Activated CD8-positive, alpha-beta memory T cell treated with anti-CD3 and anti-CD28 coated beads for 1 hour (primary cell): ENCODE measurements around the gene HOXB4.

Source experiments
- DNase-seq, 2 donors: peaks; one replicate each; pipeline ENCODE4 v3.0.0-alpha.2; 2020; ENCODE audit warnings: low read depth in 1 of 2; ENCODE audit errors: extremely low read depth in 1 of 2

Gene HOXB4

DNA sequence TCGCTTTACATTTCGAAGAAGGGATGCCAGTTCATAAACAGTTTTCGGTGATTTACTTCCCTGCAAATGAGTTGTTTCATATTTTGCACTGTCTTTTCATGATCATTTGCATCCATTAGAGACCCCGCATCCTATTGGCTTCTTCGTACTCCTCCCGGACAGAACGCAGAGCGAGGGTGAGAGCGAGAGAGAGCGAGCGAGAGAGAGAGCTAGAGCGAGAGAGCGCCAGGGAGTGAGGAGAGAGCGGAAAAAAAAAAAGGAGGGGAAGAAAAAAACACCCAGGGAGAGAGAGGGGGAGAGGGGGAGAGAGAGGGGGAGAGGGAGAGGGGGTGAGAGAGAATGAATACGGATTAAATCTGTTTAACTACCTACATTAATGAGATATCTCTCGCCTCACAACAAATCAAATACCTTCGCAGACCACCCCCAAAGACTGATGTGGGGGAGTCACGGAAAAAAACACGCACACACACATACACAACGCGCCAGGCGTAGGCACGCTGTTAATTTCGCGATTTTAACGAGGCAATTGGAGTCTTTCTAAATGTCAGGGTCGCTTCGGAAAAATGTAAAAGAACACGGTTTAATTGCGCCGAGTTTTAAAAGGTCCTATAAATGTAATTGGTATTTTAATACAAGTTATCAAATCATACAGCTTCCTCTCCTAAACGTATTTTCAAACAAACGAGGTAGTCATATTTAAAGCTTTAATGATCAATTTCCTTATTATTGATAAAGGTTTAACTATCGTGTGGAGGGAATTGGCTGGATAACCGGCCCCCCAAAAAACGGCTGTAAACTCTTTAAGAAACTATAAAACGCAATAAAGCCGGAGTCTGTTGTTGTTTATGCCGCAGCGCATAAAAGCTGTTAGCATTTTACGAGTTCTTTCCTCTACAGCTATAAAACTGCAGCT is 37.2 kb upstream of the HOXB4 start, which contains the start of gene HOXB8:
TSS of gene HOXB8 (minus strand) at position 246 of the 916 bp plus-strand sequence. CDS start 588 bp downstream, outside the sequence.
- DNase-seq, result no peak

- DNase-seq, result no peak
Measured at GRCh38 chr17:48613862-48614694, 35.9 kb upstream of the HOXB4 start.

GRCh38 chr17:48612854-48613691 is 34.9 kb upstream of the HOXB4 start:
- DNase-seq, result no peak

- no peak for DNase-seq
Measured at GRCh38 chr17:48612456-48612853, 34.3 kb upstream of the HOXB4 start.

DNA sequence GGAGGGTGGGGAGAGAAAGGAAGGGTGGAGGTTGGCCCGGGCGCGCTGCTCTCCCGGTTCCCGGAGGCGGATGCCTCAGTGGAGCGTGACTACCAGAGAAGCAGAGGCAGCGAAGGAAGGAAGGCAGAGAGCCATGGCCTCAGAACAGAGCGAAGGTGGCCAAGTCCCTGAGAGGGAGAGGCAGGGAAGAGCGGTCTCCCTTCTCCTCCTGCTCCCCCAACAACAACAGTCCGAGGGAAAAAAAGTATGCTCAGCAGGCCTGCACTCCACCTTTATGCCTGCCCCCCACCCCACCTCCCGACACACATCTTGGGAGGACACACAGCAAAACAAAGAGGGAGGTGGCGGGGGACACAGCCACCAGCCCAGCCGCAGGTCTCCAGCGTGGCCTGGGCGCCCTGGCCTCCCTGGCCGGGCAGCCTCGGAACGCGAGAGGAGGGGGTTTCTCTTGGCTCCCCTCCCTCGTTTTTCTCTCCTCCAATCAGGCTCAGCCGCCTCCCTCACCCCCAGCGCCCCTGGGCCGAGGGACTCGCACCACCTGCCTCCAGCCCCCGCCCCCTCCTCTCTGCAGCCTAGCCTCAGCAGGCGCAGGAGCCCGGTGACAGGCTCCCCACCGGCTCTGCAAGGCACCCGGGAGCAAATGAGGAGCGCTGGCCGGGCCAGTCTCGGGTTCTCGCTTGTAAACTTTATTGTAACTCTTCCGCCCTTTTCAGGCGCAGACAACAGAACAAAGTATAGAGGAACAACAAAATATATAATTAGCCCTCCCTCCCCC is 33.7 kb upstream of the HOXB4 start:
- DNase-seq, result no peak

- DNase-seq, result no peak
Measured at GRCh38 chr17:48611213-48611612, 33.1 kb upstream of the HOXB4 start.

DNA sequence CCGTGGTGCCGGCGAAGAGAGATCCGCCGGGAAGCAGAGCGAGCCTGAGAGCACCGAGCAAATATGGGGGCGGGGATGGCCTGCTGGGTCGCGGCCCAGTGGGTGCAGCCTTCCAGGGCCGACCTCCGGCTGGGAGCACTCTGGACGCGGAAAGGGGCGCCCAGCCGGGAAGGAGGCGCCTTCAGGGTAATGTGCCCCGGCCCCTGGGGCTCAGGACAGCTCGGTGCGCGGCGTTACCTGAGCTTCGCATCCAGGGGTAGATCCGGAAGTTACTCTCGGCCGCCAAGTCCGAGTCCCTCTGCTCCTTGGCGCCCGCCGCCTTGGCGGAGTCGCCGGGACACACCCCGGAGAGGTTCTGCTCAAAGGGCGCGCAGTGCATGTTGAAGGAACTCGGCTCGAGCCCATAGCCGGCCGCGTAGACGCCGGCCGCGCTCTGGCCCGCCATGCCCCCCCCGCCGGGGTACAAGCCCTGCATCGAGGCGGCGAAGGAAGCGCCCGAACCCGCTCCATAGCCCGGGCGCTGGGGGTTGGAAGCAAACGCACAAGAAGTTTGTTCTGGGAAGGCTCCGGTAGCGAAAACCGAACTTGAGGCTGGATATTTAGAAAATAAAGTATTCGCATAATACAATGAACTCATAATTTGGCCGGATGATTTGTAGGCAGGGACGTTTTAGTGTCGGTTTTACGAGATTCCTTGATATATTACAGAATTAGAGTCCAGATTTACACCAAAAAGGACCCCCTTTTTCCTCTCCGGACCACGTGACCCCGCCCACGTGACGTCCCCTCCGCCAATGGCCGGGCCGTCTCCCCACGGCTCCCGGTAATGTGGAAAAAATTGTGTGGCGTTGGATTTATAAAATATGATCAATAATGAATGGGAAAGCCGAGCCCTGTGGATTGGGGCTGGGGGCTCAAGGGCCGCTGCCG is 32.4 kb upstream of the HOXB4 start, which contains the start of gene HOXB7:
TSS of gene HOXB7 (minus strand) at position 736 of the 930 bp plus-strand sequence. CDS start at position 637, 99 bp downstream.
- peak in 1 of 2 donors; percentile 65 for DNase-seq

GRCh38 chr17:48609759-48610281 is 31.7 kb upstream of the HOXB4 start:
- DNase-seq, result no peak

GRCh38 chr17:48609033-48609432 is 30.9 kb upstream of the HOXB4 start:
- no peak for DNase-seq

DNA sequence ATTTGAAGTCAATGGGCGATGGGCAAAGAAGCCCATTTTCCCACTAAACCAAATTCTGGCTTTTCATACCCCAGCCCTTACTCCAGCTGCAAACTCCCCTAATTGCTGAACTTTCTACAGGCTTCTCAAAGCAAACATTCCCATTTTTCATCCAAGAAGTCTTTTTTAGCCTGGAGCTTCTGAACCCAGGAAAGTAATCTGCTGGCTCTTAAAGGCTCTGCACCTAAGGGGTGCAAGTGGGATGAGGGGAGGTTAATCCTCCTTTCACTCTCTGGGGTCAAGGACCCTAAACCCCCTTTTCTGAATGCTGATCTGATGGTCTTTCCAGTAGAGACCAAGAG is 30.3 kb upstream of the HOXB4 start:
- DNase-seq, result no peak

DNA sequence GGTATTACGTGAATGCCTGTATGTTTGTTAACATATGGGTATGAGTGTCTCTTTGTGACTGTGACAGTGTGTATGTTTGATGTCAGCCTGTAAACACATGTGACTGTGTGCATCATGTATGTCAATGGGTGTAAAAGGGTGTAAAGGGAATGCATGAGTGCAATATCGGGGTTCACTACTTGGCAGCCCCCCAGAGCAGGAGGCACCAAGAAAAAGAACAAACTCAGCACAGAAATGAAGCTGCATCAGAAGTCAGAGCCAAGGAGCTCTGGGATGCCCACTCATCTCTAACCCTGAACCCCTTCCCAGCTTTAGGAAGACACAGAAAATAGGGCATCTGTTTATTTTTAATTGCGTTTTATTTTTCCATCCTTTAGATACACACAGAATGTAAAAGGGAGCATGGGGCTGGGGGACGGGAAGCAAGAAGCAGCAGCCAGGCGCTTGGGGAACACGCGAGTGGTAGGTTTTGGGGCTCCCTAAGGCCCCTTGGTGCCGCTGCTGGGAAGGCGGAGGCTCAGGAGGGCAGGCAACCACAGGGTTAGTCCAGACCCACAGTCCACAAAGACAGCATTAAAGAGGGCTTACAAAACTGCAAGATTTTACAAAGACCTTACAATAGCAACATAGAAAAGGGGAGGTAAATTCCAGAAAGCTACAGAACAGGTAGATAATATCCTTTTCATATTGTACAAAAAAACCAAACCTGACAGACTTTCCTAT is 28.9 kb upstream of the HOXB4 start:
- DNase-seq, result no peak

DNA sequence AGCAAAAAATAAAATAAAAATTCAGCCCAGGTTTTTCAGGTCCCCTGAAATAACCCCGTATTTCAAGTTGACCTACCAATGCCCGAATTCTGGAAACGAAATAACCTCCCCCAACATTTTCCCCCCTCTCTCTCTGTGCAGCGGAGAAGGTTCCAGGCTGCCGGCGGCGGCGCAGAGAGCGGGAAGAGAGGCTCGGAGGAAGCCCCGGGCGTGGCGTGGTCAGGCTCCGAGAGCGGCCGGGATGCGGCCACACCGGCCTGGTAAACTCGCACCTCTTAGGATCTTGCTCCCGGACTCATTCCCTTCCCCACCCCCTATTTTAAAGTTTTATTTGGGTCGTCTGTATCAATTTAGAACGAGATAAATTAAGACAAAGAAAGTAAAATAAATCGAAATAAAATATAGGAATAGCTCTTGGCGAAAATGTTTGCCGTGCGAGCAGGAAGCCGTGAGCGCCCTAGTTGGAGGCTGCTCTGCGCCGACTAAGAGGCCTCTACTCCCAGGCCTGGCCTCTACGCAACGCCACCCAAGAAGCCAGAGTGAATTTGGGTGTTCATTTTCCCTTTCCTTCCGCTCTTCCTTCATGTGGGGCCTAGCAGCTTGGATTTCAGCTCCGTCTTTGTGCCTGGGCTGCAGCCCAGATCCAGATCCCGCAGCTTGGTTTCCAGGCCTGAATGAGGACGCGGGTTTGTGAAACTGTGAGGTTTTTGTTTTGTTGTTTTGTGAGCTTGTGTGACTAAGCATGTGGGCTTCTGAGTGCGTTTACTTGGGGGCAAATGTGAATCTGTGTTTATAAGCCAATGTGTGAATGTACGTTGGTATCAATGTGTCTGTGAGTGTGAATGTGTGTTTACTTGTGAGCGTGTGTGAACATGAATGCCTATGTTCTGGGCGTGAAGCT is 28.1 kb upstream of the HOXB4 start:
- no peak for DNase-seq

GRCh38 chr17:48605409-48605919 is 27.3 kb upstream of the HOXB4 start:
- DNase-seq, result no peak

DNA sequence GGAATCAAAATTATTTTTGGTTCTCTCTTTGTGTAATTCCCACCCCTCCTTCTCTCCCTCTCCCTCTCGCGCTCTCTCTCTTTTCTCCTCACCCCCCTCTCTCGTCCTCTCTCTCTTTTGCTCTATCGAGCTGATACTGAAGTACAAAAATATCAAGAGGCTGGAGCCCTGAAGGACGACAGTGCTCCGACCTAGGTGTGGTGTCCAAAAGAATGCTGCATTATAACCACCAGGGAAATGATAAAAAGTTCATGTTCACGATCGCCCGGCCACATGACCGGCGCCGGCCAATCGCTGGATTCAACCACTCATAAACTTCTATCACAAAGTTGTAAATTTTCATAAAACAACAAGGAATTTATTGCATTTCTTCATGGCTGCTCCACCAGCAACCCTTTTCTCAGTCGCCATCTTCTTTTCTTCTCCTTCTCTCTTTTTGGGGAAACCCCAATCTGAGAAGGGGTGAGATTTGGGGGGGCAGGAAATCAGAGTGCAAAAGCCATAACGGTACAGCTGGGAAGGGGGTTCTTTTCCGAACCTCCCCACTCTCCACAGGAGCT is 26.7 kb upstream of the HOXB4 start, which contains the start of gene HOXB6:
TSS of gene HOXB6 (minus strand) at position 217 of the 560 bp plus-strand sequence. CDS start 6,836 bp downstream, outside the sequence.
- DNase-seq, result no peak

DNA sequence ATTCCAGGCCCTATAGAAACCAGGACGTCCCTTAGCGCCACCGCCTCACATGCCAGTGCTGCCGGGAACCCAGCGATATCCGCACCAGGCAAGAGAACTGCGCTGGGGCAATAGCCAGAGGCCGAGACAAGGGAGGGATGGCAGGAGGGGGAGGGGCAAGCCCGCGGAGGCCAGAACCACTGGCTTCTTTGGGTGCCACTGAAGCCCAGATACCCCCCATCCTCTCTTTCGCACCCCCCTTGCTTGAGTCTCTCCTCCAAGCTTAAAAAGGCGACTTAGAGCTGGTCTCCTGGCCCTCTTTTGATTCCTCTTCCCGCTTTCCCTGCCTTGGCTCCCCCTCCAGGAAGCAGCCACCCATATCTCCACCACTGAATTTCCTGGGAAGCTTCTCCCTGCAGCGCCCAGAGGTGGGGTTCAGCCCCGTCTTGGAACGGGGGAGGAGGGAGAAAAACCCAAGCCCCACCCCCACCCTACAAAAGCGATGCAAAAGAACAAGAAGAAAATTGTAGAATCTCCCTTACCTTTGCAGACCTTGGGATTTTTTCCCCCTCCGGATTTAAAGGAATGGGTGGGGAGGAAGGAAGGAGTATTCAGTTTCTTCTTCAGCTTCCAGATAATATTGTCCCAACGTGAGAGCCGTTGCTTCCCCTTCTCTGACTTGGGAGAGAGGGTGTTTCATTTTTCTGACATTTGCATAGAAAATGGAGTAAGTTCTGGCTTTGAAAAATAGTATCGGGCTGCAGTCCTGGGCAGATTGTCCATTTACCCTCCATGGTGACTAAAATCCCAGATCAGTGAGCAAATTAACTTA is 26.0 kb upstream of the HOXB4 start:
- no peak for DNase-seq
